ENCODE data around the gene TYW3.
"Not testable (repeated sequence)": the region's sequence is repeated elsewhere in the genome, so short reads cannot be mapped to it uniquely, and the experiment has no call there.

TYW3 gene

DNA sequence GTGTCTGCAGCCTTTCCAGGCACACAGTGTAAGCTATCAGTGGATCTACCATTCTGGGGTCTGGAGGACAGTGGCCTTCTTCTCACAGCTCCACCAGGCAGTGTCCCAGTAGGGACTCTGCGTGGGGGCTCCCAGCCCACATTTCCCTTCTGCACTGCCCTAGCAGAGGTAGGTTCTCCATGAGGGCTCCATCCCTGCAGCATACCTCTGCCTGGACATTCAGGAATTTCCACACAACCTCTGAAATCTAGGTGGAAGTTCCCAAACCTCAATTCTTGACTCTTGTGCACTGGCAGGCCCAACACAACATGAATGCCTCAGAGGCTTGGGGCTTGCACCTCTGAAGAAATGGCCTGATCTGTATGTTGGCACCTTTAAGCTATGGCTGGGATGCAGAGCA is 6.9 kb upstream of the TYW3 start:
- no peak for DNase-seq
- in situ Hi-C loops (cut with HindIII; ENCODE audit: low pct_ligation_motif_present, low pct_unique_long_range_greater_than_20kb, low sequenced_read_pairs), result no loop called here

DNA sequence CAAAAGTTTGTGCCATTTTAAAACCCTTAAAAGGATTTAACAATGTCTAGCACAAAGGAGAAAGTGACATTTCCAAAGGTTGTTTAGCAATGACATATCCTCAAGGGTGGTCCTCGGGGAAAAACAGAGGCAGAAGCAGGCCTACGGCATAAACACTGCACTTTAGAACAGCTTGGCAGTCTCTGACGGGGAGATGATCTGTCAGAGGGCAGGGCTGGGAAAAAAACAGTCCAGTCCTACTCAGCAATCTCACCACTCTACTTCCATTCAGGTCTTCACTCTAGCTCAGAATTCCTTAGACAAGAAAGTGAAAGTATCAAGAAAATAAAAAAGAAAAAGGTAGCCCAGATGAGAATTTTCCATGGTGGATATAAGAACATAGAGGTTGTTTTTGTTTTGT is 4.2 kb upstream of the TYW3 start:
- no peak for DNase-seq
- in situ Hi-C loops (cut with HindIII; ENCODE audit: low pct_ligation_motif_present, low pct_unique_long_range_greater_than_20kb, low sequenced_read_pairs), result no loop called here

DNA sequence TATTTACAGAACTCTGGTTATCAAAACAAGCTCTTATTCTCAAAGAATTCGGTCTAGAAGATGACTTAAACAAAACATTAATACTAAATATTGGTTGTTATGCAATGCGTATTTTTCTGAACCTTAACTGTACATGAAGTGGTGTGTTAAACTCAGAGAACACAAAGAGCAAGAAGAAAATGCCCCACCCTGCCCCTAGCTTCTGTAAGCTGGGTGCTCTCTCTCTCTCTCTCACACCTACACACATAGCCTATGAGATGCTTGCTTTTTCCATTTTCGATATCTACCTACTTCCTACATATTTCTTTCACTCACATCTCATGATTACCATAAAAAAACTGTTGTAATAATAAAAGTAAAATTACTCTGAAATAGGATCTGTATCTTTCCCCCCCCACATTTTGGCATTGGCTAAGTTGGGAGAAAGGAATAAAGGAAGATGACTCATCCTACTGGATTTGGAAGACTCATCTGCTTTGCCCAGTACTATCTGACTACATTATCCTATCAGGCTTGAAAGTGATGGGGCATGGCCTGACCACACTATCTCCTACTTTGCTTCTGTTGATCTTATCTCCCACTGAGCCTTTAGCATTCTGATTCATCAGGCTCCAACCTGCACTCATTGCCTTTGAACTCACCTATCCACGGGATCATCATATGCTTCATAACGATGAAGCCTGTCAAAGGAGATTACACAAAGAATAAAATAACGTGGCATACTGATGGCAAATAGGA is 3.0 kb upstream of the TYW3 start:
- in situ Hi-C loops (cut with HindIII; ENCODE audit: low pct_ligation_motif_present, low pct_unique_long_range_greater_than_20kb, low sequenced_read_pairs), result no loop called here

DNA sequence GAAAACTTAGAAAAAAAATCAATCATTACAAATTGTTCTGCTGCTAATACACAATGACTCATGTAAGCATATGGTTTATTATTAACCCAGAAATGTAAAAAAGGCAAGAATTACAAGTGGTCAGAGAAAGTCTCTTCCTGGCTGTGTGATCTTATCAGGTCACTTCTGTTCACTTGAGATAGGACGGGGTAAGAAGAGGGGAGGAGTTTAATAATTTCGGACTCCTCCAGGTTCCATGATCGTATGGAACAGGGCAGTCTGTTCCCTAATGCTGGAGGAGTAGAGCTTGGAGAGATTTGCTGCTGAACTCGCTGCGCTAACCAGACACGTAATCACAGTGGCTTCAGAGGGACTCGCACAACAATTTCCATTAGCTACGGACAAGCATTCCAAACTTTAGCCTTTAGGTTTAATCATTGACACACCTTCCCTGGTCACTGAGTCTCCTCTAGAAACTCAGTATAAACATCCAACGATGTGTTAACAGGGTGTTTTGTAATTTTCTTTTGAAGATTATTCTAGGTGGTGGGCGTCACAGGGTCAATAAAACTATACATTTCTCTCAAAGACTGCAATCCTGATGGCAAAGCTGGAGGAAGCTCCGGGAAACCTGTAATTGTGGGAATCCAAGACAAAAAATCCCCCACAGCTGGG is 1.4 kb upstream of the TYW3 start:
- in situ Hi-C loops (cut with HindIII; ENCODE audit: low pct_ligation_motif_present, low pct_unique_long_range_greater_than_20kb, low sequenced_read_pairs), result no loop called here
- peak; percentile 90 for DNase-seq

More for the DNA sequence above, 3.0 kb upstream of the TYW3 start:
- DNase-seq, result peak; percentile 39

DNA sequence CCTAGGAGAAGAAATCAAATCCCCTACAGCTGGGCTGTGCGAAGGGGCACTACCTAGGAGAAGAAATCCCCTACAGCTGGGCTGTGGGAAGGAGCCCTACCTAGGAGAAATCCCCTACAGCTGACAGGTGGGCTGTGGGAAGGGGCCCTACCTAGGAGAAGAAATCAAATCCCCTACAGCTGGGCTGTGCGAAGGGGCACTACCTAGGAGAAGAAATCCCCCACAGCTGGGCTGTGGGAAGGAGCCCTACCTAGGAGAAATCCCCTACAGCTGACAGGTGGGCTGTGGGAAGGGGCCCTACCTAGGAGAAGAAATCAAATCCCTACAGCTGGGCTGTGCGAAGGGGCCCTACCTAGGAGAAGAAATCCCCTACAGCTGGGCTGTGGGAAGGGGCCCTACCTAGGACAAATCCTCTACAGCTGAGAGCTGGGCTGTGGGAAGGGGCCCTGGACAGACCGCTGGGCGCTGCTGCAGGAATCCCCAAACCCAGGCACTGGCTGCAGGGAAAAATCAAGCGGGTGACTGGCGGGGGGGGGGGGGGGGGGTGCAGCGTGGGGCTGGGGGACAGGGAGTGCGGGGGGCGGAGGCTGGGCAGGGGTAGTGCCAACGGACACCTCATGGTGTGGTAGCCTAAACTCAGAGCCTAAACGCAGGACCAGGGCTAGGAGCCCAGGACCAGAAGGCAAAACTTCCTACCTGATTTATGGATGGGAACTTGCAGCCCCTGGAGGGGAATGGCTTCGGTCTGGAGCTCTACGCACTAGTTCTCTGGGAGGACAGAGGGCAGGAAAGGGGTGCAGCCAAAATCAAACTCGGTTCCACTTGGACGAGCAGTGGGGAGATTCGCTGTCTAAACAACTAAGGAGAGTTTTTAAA is 643 bp upstream of the TYW3 start:
- DNase-seq; in situ Hi-C loops (cut with HindIII; ENCODE audit: low pct_ligation_motif_present, low pct_unique_long_range_greater_than_20kb, low sequenced_read_pairs): not testable (repeated sequence)

DNA sequence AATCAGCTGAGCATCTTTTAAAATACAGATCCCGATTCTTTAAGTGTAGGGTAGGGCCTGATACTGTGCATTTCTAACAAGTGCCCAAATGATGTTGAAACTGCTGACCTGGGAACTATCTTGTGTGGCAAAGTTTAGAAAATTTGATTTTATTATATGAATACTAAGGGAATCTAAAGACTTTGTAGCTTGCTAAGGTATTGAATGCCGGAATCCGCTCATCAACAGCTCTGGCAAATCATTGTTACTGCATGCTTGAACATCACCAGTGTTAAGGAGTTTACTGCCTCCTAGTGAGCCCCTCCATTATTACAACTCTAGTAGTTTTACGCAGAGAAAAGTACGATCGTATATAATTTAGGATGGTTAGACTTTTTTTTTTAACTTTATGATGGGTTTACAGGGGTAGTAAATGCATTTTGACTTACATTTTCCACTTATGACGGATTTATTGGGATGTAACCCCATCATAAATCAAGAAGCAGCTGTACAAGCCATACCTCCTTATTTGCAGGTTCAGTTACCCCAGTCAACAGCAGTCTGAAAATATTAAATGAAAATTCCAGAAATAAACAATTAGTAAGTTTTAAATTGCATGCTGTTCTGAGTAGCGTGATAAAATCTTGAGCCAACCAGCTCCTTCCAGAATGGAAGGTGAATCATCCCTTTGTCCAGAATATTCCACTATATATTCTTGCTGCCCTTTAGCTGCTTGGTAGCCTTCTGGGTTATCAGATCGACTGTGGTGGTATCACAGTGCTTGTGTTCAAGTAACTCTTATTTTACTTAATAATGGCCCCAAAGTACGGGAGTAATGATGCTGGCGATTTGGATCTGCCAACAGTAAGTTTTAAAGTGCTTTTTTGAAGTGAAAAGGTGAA is 892 bp downstream of the TYW3 start:
- in situ Hi-C loops (cut with HindIII; ENCODE audit: low pct_ligation_motif_present, low pct_unique_long_range_greater_than_20kb, low sequenced_read_pairs), result no loop called here
- DNase-seq, result peak; percentile 76

DNA sequence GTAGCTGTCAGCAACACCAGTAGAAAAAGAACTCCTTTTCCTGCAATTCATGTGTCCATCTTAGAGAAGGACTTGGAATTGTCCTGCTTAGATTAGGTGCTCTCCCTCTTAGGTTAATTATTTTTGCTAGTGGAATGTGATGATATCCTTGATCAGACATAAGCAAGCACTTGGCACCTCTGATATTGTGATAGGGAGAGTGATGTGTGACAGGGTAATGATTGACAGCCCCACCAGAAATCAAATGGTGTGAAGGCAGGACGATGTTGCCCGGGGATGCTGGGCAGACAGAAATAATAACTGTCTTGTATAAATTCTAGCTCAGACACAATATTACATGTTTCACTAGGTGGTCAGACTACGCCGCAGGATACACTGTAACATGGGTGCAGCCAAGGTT is 4.4 kb downstream of the TYW3 start:
- in situ Hi-C loops (cut with HindIII; ENCODE audit: low pct_ligation_motif_present, low pct_unique_long_range_greater_than_20kb, low sequenced_read_pairs), result no loop called here
- no peak for DNase-seq

DNA sequence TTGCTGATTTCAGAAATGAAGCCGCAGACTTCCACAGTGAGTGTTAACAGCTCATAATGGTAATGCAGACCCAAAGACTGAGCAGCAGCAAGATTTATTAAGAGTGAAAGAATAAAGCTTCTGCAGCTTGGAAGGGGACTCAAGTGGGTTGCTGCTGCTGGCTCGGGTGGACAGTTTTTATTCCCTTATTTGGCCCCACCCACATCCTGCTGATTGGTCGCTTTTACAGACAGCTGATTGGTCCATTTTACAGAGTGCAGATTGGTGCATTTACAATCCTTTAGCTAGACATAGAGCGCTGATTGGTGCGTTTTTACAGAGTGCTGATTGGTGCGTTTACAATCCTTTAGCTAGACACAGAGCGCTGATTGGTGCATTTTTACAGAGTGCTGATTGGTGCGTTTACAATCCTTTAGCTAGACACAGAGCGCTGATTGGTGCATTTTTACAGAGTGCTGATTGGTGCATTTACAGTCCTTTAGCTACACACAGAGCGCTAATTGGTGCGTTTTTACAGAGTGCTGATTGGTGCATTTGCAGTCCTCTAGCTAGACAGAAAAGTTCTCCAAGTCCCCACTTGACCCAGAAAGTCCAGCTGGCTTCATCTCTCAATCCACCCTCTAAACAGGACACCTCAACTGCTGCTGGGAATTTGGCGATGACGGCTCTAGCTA is 7.5 kb downstream of the TYW3 start:
- in situ Hi-C loops (cut with HindIII; ENCODE audit: low pct_ligation_motif_present, low pct_unique_long_range_greater_than_20kb, low sequenced_read_pairs); DNase-seq: not testable (repeated sequence)

- in situ Hi-C loops (cut with HindIII; ENCODE audit: low pct_ligation_motif_present, low pct_unique_long_range_greater_than_20kb, low sequenced_read_pairs); DNase-seq: not testable (repeated sequence)
Observed at GRCh38 chr1:74745247-74745646, 12.3 kb downstream of the TYW3 start.

GRCh38 chr1:74748960-74749359 is 16.0 kb downstream of the TYW3 start:
- DNase-seq, result no peak
- in situ Hi-C loops (cut with HindIII; ENCODE audit: low pct_ligation_motif_present, low pct_unique_long_range_greater_than_20kb, low sequenced_read_pairs), result no loop called here

DNA sequence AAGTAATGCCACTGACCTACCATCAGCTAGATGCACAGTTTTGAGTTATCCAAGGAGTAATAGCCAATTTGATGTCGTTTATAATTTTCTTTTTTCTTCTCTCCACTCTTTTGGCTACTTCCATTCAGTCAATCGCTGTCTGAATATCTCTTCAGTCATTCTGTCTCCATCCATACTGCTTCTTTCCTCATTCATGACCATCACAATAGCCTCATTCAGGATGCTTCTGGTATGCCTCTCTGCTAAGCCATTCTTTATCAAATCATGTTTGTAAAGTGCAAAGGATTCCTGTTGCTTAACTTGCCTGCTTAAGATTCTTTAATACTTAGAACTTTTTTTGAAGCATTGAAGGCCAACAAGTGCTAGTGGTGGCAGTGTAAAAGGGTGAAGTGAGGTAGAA is 20.2 kb downstream of the TYW3 start:
- DNase-seq, result no peak
- in situ Hi-C loops (cut with HindIII; ENCODE audit: low pct_ligation_motif_present, low pct_unique_long_range_greater_than_20kb, low sequenced_read_pairs), result no loop called here

DNA sequence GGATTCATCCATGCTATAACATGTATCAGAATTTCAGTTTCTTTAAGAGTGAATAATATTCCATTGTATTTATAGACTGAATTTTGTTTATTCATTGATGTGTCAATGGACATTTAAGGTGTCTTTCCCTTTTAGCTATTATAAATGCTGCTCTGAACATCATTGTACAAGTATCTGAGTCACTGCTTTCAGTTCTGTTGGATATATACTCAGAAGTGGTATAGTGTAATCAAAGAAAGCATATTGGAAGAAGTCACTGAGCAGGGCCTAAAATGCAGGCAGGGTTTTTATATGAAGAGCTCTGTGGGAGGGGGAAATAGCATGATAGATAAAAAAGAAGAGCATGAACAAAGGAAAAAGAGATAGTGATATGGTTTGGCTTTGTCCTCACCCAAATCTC is 22.5 kb downstream of the TYW3 start:
- DNase-seq, result no peak
- in situ Hi-C loops (cut with HindIII; ENCODE audit: low pct_ligation_motif_present, low pct_unique_long_range_greater_than_20kb, low sequenced_read_pairs), result no loop called here

- DNase-seq; in situ Hi-C loops (cut with HindIII; ENCODE audit: low pct_ligation_motif_present, low pct_unique_long_range_greater_than_20kb, low sequenced_read_pairs): not testable (repeated sequence)
Observed at GRCh38 chr1:74756650-74757049, 23.7 kb downstream of the TYW3 start.

- in situ Hi-C loops (cut with HindIII; ENCODE audit: low pct_ligation_motif_present, low pct_unique_long_range_greater_than_20kb, low sequenced_read_pairs), result no loop called here
- DNase-seq, result no peak
Observed at GRCh38 chr1:74763807-74764206, 30.9 kb downstream of the TYW3 start.

DNA sequence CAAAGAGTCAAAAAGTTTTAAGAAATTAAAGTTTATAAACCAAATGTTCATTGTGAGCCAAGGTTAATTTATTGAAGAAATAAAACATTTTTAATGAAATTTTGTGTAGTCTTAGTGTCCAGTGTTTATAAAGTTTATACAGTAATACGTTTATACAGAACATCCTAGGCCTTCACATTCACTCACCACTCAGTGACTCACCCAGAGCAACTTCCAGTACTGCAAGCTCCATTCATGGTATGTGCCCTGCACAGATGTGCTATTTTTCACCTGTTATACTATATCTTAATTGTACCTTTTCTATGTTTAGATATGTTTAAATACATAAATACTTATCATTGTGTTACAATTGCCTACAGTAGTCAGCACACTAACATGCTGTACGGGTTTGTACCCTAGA is 33.6 kb downstream of the TYW3 start:
- in situ Hi-C loops (cut with HindIII; ENCODE audit: low pct_ligation_motif_present, low pct_unique_long_range_greater_than_20kb, low sequenced_read_pairs), result no loop called here
- no peak for DNase-seq

DNA sequence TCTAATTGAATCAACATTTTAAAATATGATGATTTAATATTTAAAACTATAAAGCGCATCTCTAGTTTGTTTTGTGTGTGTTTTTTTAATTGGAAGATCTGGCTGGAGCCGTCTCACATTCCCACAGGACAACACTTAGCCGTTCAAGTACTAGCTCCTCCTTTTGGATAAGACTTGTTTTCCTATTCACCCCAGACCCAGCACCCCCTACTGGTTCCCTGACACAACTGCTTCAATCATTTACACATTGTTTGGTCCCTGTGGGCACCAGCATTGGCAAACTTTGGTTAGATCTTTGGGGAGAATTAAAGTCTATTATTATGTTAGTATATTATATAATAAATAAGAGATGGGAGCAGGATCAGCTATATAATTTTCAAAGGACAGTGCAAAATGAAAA is 34.5 kb downstream of the TYW3 start:
- in situ Hi-C loops (cut with HindIII; ENCODE audit: low pct_ligation_motif_present, low pct_unique_long_range_greater_than_20kb, low sequenced_read_pairs), result no loop called here
- peak; percentile 45 for DNase-seq

DNA sequence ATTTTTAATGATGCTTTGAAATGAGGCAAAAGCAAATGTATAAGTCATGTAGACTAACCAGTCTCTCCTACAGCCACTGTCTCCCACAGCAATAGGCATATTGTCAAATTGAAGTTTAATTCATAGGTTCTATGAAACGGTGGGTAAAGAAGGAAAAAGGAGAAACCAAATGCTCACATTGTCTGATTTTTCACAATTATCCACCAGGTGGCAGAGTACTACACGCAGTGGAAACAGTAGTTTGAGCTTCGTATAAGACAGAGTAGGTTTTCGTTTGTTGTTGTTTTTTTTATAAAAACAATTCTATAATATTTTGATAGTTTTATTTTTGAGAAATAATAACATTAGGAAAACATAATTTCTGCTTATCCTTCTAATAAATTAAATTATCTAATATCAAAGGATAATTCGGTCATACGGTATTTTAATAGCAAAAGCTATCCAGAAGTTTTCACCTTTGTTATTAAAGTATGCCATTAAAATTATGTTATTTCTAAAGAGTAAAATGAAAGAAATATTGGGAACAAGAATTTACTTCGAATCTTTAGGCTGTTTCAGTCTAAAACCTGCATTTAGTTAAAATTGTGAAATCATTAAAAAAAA is 39.1 kb downstream of the TYW3 start:
- peak; percentile 64 for DNase-seq
- in situ Hi-C loops (cut with HindIII; ENCODE audit: low pct_ligation_motif_present, low pct_unique_long_range_greater_than_20kb, low sequenced_read_pairs), result no loop called here

- in situ Hi-C loops (cut with HindIII; ENCODE audit: low pct_ligation_motif_present, low pct_unique_long_range_greater_than_20kb, low sequenced_read_pairs), result no loop called here
- no peak for DNase-seq
Observed at GRCh38 chr1:74772945-74773344, 40.0 kb downstream of the TYW3 start.

All from ACHN (cell line).